Neural progenitor cell (in vitro differentiated cells): ENCODE data around the gene ODF2L.

Source experiments
- CTCF ChIP-seq: fragments of 200-600 bp; sonication (generic); IDR thresholded peaks from 2 replicates; pipeline ENCODE4 v1.5.1; 2017; ENCODE audit warnings: antibody characterized with exemption, mild to moderate bottlenecking
- EZH2 ChIP-seq: fragments of 200-600 bp; sonication (generic); IDR thresholded peaks from 2 replicates; pipeline ENCODE4 v1.6.1; 2017; ENCODE audit warnings: antibody characterized with exemption, mild to moderate bottlenecking, moderate library complexity

GRCh38 chr1:86441581-86441980 is 45.5 kb upstream of the ODF2L start:
- TF ChIP-seq CTCF (no peak), EZH2 (no peak)
